GM15510 (cell line): Measurements from ENCODE around the gene ALPK3.

Source experiments
- POLR2A ChIP-seq: IDR thresholded peaks from 3 replicates; pipeline ENCODE4 v1.6.1; 2011; ENCODE audit warnings: borderline replicate concordance; ENCODE audit not compliant: insufficient read length; ENCODE audit errors: extremely low read depth

ALPK3 gene

GRCh38 chr15:84921121-84921520 is 104.0 kb downstream of the ALPK3 start:
- no peak for TF ChIP-seq POLR2A

DNA sequence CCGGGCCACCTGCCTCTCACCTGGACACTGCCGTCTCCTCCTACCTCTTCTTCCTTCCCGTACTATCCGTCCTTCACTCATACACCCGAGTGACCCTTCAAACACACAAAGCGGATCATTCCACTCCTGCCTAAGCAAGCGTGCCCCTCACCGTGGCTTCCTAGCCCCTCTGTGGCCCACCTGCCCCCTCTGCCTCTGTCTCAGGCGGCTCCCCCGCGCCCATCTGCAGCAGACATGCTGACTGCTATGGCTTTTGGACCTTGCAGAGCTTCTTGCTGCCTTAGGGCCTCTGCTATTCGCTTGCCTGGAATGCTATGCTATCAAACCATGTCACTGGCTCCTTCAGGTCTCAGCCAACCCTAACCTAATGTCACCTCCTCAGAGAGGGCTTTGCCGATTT is 105.4 kb downstream of the ALPK3 start:
- TF ChIP-seq POLR2A, result no peak
